Measurements from ENCODE around the gene FICD. TPM values are rescaled to one million over a fixed set of nuclear protein-coding genes. Genes with fewer than 3 reads are reported as not detected.
"Not testable (repeated sequence)": the region's sequence is repeated elsewhere in the genome, so short reads cannot be mapped to it uniquely, and the experiment has no call there.

Gene FICD
- 1 to 10 TPM; 4.6 to 5.3 TPM for total RNA-seq
- long read RNA-seq, transcript FICD-204 (3 exons, 3,347 nt) = major isoform, 17 of 17 reads
- long read RNA-seq, partial matches to known transcripts = 0 of 17 reads
- long read RNA-seq, other reads (novel, unspliced or antisense) = 0 of 17 reads

GRCh38 chr12:108514973-108515814, at the start of gene FICD:
TSS of gene FICD (plus strand) at chr12:108515277. CDS start at chr12:108516973, 1,696 bp downstream.
- intact Hi-C loops (cut with DNase I, micrococcal nuclease) = no loop called here
- peak; percentile 95 for ATAC-seq
- DNase-seq = peak; percentile 100

- intact Hi-C loops (cut with DNase I, micrococcal nuclease) = no loop called here
- DNase-seq (no peak), ATAC-seq (no peak)
These were observed 49.7 kb upstream of the FICD start for GRCh38 chr12:108465417-108465816.

- ATAC-seq = no peak
- DNase-seq = no peak
- intact Hi-C loops (cut with DNase I, micrococcal nuclease) = no loop called here
These were observed 46.7 kb upstream of the FICD start for GRCh38 chr12:108468196-108468968.

GRCh38 chr12:108473400-108474055, 41.5 kb upstream of the FICD start:
- intact Hi-C loops (cut with DNase I, micrococcal nuclease) = no loop called here
- no peak for ATAC-seq
- DNase-seq = no peak

GRCh38 chr12:108475396-108475795, 39.7 kb upstream of the FICD start:
- DNase-seq (no peak), ATAC-seq (no peak)
- intact Hi-C loops (cut with DNase I, micrococcal nuclease) = no loop called here

GRCh38 chr12:108477055-108477880, 37.8 kb upstream of the FICD start:
- DNase-seq = no peak
- intact Hi-C loops (cut with DNase I, micrococcal nuclease) = no loop called here
- ATAC-seq = no peak

- ATAC-seq (no peak), DNase-seq (no peak)
- intact Hi-C loops (cut with DNase I, micrococcal nuclease) = no loop called here
These were observed 37.2 kb upstream of the FICD start for GRCh38 chr12:108477881-108478259.

GRCh38 chr12:108478611-108479206, 36.4 kb upstream of the FICD start:
- intact Hi-C loops (cut with DNase I, micrococcal nuclease) = no loop called here
- ATAC-seq (no peak), DNase-seq (no peak)

GRCh38 chr12:108479364-108480070, 35.6 kb upstream of the FICD start:
- intact Hi-C loops (cut with DNase I, micrococcal nuclease) = no loop called here
- no peak for ATAC-seq
- DNase-seq = no peak

GRCh38 chr12:108482717-108483212, 32.3 kb upstream of the FICD start:
- intact Hi-C loops (cut with DNase I, micrococcal nuclease) = no loop called here
- DNase-seq (no peak), ATAC-seq (no peak)

GRCh38 chr12:108483213-108484059, 31.6 kb upstream of the FICD start:
- DNase-seq (no peak), ATAC-seq (no peak)
- intact Hi-C loops (cut with DNase I, micrococcal nuclease) = no loop called here

- DNase-seq (no peak), ATAC-seq (no peak)
- intact Hi-C loops (cut with DNase I, micrococcal nuclease) = no loop called here
These were observed 30.6 kb upstream of the FICD start for GRCh38 chr12:108484431-108484830.

GRCh38 chr12:108484845-108485244, 30.2 kb upstream of the FICD start:
- no peak for DNase-seq
- ATAC-seq = no peak
- intact Hi-C loops (cut with DNase I, micrococcal nuclease) = no loop called here

GRCh38 chr12:108485371-108485770, 29.7 kb upstream of the FICD start:
- ATAC-seq; DNase-seq; intact Hi-C loops (cut with DNase I, micrococcal nuclease): not testable (repeated sequence)

GRCh38 chr12:108487029-108487428, 28.0 kb upstream of the FICD start:
- intact Hi-C loops (cut with DNase I, micrococcal nuclease); ATAC-seq; DNase-seq: not testable (repeated sequence)

GRCh38 chr12:108491256-108491655, 23.8 kb upstream of the FICD start:
- no peak for DNase-seq
- no peak for ATAC-seq
- intact Hi-C loops (cut with DNase I, micrococcal nuclease) = no loop called here

Measured in left colon (tissue), 2 donors.